22Rv1 (cell line): ENCODE measurements around the gene FYB1.

Experiments
- H3K27ac ChIP-seq: fragments of 450-650 bp; 2 replicates; pipeline ENCODE4 v1.5.1; 2017
- ZFX ChIP-seq: fragments of 450-650 bp; IDR thresholded peaks from 2 replicates; pipeline ENCODE4 v1.6.1; 2017; ENCODE audit warnings: antibody characterized with exemption, borderline replicate concordance
- TF ChIP-seq, protein P1 (sequence below): fragments of 450-650 bp; IDR thresholded peaks from 2 replicates; pipeline ENCODE4 v1.5.1; 2017; ENCODE audit warnings: mild to moderate bottlenecking

FYB1 gene

DNA sequence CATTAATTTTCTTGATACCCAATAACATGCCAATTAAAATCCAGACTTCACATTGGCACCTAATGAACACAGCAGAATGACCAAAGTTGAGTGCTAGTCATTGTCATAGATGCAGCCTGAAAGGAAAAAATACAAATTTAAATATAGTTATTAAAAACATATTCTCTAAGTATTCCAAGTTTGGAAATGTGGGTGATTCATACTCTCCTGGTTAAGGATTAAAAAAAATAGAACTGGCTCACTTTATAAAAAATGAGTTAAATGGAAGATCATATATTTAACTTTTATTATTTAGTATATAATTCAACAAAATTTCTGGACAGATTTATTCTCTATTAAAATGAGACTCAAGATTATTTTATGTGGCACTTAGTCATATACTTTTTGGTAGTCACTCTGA lies 112.0 kb downstream of the FYB1 start:
- H3K27ac ChIP-seq, result no peak overlapping the region
- TF ChIP-seq ZFX, result no peak
- TF ChIP-seq, protein P1, sequence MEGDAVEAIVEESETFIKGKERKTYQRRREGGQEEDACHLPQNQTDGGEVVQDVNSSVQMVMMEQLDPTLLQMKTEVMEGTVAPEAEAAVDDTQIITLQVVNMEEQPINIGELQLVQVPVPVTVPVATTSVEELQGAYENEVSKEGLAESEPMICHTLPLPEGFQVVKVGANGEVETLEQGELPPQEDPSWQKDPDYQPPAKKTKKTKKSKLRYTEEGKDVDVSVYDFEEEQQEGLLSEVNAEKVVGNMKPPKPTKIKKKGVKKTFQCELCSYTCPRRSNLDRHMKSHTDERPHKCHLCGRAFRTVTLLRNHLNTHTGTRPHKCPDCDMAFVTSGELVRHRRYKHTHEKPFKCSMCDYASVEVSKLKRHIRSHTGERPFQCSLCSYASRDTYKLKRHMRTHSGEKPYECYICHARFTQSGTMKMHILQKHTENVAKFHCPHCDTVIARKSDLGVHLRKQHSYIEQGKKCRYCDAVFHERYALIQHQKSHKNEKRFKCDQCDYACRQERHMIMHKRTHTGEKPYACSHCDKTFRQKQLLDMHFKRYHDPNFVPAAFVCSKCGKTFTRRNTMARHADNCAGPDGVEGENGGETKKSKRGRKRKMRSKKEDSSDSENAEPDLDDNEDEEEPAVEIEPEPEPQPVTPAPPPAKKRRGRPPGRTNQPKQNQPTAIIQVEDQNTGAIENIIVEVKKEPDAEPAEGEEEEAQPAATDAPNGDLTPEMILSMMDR, result no peak

DNA sequence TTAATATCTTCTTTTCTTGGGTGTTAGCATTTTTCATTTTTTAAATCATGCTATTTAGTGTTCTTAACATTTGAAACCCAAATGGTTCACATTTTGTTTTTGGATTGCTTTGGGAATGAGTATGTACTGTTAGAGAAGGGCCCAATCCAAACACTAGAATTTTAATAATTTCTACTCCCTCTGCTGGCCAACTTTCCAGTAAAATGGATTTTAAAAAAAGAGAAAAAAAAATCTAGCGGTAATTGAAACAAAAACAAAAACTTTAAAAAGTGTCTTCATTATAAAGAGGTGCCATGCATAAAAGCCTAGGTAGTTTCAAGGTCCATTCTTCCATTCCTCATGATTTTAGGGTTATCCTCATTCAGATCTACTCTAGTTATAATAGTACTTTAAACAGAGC lies 113.0 kb downstream of the FYB1 start:
- TF ChIP-seq, protein P1, result peak; percentile 36; the same call in 1 of the 2 replicates
- TF ChIP-seq ZFX, result no peak
- no peak overlapping the region for H3K27ac ChIP-seq

DNA sequence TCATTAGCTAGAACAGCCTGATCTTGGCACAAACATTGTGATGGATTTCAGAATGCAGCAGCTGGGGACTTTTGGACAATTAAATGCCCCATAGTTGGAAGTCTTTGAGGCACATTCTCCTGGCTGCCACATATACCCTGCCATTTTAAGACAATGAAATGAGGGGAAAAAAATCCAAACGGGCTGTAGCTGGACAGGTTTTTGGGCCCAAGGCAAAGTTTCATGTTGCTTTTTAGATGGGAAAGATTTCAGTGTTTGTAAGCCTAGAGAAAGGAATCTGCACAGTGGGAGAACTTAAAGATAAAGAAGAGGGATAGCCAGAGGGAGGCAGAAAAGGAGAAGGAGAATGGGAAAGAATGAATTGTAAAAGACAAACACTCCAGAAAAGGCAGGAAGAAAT lies 115.1 kb downstream of the FYB1 start:
- TF ChIP-seq, protein P1, result no peak
- TF ChIP-seq ZFX, result no peak
- H3K27ac ChIP-seq, result no peak overlapping the region

DNA sequence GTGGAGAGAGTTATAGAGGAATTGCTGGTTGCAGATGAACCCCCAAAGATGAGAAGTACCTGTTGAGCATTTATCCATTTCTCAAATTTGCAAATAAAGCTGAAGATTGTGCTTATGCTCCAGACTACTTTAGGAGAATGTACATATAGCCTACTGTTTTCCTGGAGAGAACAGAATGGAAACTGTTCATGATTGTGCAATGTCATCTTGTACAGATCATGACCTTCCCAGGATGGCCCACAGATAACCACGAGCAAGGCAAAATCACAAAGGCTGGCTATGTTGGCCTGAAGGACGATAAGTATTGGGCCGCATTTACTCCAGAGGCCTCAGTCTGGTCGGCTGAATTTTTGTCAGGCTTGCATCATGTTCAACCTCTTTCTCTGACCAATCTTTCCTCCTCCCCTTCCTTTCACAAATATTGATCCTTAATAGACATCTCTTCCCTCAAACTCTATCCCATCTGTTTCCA lies 116.6 kb downstream of the FYB1 start:
- TF ChIP-seq, protein P1, result no peak
- TF ChIP-seq ZFX, result no peak
- no peak overlapping the region for H3K27ac ChIP-seq

DNA sequence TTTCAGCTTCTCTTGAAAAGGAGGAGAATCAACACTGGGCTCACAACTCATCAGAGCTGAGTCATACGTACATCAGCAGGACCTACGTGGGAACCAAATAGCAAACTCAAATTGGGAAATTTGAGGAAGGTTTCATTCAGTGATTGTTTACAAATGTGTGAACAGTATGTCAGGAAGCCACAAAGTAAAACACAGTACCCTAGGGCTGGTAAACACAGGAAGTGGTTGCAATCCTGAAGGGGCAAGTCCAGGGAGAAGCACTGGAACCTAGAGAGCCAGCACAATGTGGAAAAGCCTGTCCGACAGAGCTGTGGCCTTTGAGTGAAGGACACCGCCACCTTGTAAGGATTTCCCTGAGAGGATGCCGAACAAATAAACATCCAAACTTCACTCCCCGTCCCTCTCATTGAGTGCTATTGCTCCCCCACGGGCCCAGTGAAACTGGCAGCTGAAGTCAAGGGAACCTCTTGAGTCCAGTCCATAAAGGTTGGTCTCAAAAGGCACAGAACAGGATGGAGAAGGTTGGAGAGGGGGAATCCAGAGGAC lies 118.4 kb downstream of the FYB1 start:
- no peak for TF ChIP-seq ZFX
- TF ChIP-seq, protein P1, result no peak
- no peak overlapping the region for H3K27ac ChIP-seq

DNA sequence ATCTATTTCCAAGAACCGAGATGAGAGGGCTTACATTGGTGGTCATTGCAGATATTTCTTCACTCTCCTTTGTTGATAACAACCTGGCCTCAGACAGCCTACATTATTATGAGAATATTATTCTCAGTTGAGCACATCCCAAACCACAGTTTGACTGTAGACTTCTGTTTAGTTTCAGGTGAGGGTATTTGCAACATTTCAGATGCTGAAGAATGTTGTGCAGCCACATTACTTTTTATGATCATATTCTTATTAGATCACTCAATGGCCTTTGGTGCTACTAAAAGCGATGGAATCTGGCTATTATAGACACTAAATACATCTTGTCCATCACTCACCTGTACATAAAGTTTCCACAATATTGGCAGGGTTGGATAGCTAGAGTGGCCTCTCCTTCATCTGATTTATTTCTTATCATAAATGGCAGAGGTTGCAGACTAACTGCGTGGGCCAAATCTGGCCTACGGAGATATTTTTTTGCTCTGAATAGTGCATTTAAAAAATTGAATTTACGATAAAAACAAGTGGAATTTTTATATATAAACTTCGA lies 119.0 kb downstream of the FYB1 start:
- TF ChIP-seq, protein P1, result no peak
- TF ChIP-seq ZFX, result no peak
- H3K27ac ChIP-seq, result no peak overlapping the region

DNA sequence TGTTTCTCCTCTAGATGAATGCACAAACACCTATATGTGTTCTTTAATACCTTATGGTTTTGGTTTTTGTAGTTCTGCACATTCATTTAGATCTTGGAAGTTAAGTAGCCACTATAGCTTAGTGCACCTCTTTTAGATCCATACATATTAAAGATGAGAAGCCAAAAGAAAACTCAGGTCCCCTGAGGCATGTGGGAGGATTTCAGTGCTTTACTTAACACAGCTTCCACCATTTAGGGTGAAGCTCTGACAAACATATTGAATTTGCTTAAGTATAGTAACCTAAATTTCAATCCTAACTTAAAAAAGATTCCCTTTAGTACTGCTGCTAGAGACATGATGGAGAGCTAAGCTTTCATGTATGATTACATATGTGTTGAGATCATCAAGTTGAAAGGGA lies 119.5 kb downstream of the FYB1 start:
- TF ChIP-seq, protein P1, result no peak
- TF ChIP-seq ZFX, result no peak
- H3K27ac ChIP-seq, result no peak overlapping the region
